GM19351 (cell line): ENCODE results near the gene DENND2A.
"Not testable (repeated sequence)": the region's sequence is repeated elsewhere in the genome, so short reads cannot be mapped to it uniquely, and the experiment has no call there.

Experiments used
- ATAC-seq: cut with Tn5 transposase; IDR thresholded peaks from one replicate; pipeline ENCODE4 v1.9.1; 2021; ENCODE audit warnings: mild to moderate bottlenecking, moderate library complexity; ENCODE audit not compliant: unreplicated experiment

The DENND2A gene, protein sequence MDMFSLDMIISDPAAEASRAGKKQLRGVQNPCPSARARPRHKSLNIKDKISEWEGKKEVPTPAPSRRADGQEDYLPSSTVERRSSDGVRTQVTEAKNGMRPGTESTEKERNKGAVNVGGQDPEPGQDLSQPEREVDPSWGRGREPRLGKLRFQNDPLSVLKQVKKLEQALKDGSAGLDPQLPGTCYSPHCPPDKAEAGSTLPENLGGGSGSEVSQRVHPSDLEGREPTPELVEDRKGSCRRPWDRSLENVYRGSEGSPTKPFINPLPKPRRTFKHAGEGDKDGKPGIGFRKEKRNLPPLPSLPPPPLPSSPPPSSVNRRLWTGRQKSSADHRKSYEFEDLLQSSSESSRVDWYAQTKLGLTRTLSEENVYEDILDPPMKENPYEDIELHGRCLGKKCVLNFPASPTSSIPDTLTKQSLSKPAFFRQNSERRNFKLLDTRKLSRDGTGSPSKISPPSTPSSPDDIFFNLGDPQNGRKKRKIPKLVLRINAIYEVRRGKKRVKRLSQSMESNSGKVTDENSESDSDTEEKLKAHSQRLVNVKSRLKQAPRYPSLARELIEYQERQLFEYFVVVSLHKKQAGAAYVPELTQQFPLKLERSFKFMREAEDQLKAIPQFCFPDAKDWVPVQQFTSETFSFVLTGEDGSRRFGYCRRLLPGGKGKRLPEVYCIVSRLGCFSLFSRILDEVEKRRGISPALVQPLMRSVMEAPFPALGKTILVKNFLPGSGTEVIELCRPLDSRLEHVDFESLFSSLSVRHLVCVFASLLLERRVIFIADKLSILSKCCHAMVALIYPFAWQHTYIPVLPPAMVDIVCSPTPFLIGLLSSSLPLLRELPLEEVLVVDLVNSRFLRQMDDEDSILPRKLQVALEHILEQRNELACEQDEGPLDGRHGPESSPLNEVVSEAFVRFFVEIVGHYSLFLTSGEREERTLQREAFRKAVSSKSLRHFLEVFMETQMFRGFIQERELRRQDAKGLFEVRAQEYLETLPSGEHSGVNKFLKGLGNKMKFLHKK

DNA sequence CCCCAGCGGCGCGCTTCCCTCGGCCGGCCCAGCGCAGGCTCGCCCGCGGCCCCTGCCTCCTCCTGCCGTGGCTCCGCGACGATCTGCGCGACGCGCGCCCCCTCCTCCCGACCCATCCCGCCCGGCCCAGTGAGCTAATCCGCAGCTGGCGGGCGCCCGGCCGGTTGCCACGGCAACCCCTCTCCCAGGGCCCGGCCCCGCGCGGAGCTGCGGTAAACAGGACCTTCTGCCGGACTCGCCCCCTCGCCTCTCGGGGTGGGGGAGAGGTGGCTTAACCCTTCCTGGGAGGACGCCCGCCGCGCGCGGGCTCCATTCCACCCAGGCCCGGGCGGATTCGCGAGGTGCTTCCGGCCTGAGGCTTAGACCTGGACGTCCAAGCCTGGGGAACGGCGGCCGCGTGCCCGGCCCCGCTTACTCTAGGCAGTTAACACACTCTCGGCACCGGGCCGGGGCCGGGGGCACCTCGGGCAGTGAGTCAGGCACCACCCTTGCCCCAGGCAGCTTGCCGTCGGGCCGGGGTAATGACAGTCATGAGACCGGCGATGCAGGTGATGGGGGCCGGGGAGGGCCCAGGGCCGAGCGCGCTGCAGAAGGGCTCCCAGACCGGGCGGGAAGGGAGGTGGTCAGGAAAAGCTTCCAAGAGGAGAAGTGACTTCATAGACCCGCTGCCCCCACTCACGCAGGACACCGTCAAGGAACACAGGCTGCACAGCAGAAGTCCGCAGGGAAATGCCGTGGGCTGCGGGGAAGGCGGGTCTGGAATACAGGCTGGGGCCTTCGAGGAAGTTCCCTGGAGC lies at the start of gene DENND2A:
Gene DENND2A (minus strand): TSS at position 87 of the 797 bp plus-strand sequence. CDS start 38,416 bp downstream, outside the sequence.
- ATAC-seq: no peak

DNA sequence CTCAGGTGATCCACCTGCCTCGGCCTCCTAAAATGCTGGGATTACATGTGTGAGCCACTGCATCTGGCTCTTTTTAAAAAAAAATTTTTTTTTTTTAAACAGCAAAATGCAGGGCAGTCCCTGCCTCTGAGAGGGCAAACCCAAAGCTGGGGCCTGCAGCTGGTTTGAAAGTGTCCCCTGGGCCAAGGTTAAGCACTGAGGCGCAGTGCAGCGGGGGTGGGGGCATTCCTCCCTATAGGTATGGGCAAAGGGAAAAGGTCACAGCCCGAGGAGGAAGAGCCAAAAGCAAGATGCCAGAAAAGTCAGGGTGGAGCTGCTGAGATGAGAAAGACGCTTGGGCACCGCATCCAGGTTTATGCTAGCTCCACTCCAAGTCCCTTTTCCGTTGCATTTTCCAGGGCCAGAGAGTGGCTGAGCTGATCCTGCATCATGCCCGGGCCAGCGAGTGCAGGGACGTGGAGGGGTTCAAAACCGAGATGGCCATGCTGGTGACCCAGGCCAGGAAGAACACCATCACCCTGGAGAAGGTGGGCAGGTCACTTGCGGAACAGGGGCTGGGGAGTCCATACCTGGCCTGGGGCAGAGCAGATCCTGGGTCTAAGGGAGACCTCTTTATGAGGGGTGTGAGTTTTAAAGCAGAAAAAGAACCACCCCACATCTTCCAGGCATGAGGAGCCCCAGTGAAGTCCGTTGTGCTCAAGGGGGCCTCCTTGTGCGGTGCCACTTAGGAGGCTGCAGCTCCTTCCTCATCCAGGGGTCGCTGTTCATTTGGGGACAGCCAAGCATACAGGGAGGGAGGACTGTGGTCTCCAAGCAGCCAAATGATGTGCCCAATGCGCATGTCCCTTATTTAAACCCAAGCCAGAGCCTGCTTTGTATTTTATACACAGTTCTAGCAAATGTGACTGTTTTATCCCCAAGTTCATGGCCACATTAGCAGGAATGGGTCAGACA lies 48.9 kb upstream of the DENND2A start:
- ATAC-seq: no peak

DNA sequence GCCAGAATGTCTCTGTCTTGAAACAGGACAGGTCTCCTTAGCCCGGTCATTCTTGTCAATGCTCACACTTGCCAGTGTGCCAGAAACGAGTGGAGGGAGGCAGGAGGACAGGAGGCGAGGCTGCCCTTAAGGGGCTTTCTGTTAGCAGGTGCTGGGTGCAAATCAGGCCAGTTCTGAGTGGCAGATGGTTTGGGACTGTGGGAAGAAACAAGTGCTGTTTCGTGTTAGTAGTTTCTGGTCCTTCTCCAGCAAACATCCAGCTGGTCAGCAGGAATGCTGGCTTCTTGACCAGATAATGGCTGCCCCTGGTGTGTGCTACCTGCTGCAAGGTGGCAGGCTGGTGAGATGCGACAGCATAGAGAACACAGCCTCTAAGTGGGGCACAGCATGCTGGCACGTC lies 47.7 kb upstream of the DENND2A start:
- ATAC-seq: no peak

DNA sequence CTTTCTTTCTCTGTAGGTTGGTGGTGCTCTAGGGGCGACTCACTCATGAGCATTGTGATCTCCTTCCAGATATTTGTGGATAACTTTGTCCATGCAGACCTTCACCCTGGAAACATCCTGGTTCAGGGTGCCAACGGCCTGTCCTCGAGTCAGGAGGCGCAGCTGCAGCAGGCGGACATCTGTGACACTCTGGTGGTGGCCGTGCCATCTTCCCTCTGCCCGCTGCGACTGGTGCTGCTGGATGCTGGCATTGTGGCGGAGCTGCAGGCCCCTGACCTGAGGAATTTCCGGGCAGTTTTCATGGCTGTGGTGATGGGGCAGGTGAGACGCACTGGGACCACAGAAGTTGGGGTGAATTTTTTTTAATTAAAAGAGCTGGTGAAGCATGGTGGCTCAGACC lies 46.3 kb upstream of the DENND2A start:
- no peak for ATAC-seq

DNA sequence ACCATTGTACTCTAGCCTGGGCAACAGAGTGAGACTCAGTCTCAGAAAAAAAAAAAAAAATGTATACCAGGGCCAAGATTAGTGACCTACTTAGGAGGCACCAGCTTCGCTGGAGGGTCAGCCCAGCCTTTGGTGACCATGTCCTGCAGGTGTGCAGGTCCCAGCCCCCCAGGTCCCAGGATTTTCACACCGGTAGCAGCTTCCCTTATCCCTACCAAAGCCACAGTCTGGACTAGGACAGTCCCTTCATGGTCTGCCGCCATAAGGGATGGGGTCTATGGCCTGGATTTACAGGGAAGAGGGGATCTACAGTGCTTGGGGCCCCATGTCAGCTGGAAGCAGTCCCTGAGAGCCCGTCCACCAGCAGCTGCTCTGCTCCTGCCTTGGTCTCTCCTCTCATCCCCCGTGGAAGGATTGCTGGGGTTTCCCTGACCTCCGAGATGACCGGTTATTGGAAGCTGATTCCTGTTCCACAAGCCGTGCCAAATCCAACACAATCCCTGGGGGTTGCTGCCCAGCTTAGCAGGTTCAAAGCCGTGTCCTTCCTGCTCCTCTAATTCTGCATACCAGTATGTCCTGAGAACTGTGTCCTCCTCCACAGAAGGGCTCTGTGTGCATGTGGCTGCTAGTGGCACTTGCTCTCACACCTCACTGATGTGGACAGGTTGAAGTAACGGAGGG lies 44.9 kb upstream of the DENND2A start:
- no peak for ATAC-seq

DNA sequence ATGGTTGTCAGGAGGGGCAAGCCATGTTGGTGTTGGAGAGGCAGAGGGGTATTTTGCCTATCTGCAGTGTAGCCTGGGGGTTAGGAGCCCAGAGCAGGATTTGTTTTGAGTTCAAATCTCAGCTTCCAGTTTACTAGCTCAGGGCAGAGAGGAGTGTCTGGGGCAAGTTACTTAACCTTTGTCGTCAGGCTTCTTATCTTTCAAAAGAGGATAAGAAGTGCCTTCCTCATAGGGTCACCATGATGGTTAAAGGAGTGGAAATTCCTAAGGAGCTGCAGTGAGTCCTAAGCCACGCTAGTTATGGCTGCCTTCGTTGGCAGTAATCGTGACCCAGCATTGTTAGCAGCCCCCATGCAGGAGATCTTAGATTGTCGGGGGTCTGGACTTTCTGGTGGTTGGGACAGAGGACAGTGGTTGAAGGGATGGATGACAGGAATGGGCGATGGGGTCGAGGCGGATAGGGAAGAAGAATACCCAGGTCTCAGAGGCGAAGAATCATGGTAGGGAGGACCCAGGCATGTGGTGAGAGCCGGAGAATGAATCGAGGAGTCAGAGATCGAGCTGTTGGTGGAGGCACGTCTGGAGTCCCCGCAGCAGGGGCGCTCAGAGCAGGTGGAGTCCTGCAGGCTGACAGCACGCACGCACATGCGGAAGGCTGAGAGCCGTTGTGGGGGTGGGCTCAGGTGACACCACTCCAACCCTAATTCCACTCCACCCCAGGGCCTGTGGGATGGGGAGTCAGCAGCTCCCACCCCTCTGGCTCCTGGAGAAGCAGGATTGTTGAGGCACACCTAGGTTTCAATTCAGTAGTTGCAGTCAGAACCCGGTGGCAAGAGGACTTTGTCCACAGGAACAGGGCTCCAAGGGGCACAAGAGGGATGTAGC lies 43.7 kb upstream of the DENND2A start:
- no peak for ATAC-seq

DNA sequence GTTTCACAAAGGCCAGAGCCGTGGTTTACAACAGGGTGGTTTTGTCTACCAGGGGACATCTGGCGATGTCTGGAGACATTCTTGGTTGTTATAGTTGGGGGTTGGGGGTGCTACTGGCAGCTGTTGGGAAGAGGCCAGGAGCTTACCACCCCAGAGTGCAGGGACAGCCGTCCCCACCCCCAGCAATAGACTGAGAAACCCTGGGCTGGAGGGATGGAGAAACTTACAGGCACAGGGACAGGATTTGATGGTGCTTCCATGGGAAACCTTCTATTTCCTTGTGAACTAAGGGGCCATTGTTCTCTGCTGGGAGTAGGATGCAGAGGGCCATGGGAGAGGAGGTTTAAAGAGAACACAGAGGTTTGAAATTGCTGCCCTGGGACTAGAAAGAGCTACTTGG lies 43.0 kb upstream of the DENND2A start:
- ATAC-seq: no peak

DNA sequence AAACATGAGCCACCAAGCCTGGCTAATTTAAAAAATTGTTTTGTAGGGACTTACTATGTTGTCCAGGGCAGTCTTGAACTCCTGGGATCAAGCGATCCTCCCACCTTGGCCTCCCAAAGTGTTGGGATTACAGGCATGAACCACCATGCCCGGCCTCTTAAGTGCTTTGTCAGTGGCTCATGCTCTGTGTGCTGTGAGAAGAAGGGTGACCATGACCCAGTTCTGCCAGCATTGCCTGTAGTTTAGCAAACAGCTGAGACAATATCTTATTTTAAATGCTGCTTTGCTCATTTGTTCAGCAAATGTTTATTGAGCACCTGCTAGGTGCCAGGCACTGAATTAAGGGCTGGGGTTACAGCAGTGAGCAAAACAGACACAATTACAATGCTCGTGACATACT lies 41.2 kb upstream of the DENND2A start:
- ATAC-seq: no peak

DNA sequence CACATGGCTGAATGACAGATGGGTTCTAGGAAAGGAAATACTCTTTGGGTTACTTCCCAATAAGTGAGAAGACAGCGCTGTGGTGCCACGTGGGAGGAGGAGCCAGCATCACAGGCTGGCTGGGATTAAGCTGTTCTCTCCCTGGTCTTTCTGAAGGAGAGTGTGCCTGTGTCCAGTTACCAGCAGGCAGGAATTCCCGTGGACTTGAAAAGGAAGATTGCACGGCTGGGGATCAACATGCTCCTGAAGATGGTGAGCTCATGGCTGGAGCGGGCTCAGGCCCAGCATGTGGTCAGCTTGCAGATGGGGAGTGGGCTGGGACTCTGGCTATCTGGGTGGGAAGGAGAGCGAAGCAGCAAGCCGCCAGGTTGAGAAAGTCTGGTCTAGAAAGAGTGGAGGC lies 40.3 kb upstream of the DENND2A start:
- no peak for ATAC-seq

DNA sequence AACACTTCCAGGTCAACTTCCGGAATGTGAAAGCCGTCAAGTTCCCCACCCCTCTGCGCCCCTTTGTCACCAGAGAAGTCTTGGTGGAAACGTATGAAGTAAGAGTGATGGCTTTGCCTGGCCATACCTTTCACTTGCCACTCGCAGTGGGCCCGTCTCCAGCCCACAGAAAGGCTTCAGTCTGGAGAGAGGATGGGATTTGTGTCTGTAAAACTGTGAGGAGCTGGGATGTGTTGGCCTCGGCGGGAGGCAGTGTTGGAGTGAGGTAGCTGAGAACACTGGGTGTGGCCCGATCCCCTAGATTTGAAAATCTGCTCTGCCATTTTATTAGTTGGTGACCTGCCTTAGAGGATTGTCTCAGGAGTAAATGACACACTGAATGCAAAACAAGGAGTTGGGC lies 38.6 kb upstream of the DENND2A start:
- no peak for ATAC-seq

DNA sequence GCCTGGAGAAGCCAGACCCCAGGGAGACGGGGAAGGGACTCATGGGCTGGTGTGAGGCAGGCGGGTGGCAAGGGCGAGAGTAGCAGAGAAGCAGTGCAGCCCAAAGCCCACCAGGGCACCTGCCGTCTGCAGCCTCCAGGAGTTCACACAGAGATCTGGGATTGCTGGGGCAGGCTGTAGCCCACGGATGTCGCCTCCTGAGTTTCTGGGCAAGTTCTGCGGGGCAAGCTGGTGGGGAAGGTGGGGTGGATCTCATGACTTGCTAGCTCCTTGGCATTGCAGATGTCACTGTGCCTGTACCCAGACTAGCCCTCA lies 38.2 kb upstream of the DENND2A start:
- no peak for ATAC-seq

DNA sequence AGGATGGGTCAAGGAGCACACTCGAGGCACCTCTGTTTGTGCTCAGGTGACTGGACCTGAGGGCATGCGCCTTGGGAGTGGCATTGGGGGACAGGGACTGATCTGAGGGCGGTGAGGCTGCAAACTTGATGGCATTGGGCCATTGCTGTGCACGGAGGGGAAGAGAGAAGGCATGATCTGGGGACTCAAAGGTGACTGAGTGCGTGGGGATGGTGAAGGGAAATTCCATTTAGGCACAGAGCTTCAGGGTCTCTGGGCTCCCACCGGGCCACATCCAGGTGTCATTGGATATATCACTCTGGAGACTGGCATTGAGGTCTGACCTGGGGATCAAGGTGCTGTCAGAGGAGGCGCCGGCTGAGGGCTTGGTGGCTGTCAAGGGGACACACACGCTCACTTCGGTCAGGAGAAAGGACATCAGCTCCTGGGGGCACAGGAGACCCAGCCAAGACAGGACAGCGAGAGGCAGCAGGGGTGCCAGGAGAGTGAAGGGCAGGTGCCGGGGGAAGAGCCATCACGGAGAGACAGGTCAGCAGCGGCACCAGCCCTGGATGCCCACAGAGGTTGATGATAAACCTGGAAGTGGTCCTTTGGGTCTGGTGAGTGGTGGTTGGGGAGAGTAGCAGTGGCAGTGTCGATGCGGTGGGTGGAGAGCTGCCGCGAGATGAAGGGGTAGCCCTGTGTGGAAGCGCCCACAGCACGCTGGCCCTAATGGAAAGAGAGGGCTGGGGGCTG lies 37.6 kb upstream of the DENND2A start:
- ATAC-seq: no peak

DNA sequence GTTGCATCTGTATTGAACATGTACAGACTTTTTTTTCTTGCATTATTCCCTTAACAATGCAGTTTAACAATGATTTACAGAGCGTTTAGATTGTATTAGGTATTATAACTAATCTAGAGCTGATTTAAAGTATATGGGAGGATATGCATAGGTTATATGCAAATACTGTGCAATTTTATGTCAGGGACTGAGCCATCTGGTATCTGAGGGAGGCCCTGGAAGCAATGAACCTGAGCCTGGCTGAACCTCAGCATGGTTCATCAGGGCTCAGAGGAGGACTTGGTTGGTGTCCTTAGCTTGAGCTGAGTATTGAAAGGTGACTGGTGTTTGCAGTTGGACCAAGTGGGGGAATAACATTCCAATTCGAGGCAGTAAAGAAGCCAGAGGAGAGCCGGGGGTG lies 36.9 kb upstream of the DENND2A start:
- no peak for ATAC-seq

DNA sequence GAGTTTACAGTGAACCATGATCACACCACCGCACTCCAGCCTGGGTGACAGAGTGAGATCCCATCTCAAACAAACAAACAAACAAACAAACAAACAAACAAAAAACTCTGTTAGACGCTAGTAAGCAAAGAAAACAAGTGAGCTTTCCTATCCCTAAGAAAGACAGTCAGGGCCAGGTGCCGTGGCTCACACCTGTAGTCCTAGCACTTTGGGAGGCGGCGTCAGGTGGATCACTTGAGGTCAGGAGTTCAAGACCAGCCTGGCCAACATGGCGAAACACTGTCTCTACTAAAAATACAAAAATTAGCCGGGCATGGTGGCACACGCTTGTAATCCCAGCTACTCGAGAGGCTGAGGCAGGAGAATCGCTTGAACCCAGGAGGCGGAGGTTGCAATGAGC lies 36.3 kb upstream of the DENND2A start:
- not testable (repeated sequence) for ATAC-seq

DNA sequence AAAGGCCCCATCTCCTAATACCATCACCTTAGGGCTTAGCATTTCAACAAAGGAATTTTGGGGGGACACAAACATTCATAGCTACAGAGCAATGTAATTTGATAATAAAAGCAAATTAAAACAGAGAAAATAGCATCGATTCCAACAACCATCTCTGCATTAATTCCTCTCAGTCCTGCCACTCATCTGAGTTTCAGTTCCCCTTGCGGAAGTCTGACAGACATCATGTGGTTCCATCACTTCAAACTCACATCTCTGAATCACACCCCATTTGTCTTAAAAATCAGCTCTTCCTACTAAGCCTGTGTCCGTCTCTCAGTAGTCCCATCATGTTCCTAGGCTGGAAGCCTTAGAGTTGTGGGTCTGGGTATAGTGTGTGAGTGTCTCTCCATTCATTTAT lies 35.7 kb upstream of the DENND2A start:
- ATAC-seq: peak; percentile 47

DNA sequence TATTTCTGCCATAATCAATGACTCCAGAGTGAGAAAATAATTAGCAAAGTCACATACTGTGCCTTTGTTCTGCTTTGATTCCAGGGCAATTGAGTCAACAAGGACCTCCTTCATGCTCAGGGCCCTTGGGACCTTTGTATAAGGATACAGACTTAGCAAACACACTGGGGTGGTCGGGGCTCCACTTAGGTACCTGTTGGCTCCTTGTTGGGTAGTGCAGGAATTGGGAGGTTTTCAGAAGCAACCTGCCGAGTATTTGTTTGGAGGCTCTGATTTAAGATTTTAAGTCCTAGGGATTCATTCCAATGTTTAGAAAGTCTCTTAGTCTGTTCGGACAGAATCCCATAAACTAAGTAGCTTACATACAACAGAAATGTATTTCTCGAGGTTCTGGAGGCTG lies 35.1 kb upstream of the DENND2A start:
- ATAC-seq: no peak

DNA sequence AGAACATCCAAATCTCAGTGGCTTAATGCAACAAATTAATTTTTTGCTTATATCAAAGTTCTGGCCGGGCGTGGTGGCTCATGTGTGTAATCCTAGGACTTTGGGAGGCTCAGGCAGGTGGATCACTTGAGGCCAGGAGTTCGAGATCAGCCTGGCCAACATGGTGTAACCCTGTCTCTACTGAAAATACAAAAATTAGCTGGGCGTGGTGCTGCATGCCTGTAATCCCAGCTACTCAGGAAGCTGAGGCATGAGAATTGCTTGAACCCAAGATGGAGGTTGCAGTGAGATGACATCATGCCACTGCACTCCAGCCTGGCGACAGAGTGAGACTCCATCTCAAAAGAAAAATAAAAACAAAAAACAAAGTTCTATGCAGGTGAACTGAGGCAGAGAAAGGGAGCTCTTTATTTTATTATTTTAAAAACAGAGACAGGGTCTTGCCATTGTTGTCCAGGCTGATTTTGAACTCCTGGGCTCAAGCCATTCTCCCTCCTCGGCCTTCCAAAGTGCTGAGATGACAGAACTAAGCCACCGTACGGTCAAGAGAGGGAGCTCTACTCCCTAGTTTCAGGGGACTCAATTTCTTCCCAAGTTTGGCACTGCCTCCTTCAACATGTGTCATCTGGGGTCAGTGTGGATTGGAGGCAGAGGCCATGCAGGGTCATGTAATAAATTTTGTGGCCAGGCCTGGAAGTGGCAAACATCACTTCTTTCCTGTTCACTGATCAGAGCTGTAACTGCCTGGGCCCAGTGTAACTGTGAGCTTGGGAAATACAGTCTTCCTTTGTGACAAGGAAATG lies 34.5 kb upstream of the DENND2A start:
- no peak for ATAC-seq
